ENCODE data around the gene SELENOW. TPM values are rescaled to one million over a fixed set of nuclear protein-coding genes. Genes with fewer than 3 reads are reported as not detected.
A peak's percentile ranks its signal among the peaks of the same experiment; 100 is the strongest.

Gene SELENOW
- 100 to 1,000 TPM; 129 to 434 (median 350) TPM for polyA plus RNA-seq
- long read RNA-seq, donor 1, transcript SELENOW-210 (3 exons, 312 nt) = minor isoform, 5 of 280 reads
- long read RNA-seq, donor 1, transcript SELENOW-212 (6 exons, 888 nt) = major isoform, 217 of 280 reads
- long read RNA-seq, donor 1, transcript SELENOW-215 (1 exons, 2,503 nt) = minor isoform, 43 of 280 reads
- long read RNA-seq, donor 1, partial matches to known transcripts = 0 of 280 reads
- long read RNA-seq, donor 1, other reads (novel, unspliced or antisense) = 5 of 280 reads
- long read RNA-seq, donor 2, transcript SELENOW-212 (6 exons, 888 nt) = major isoform, 35 of 51 reads
- long read RNA-seq, donor 2, transcript SELENOW-215 (1 exons, 2,503 nt) = minor isoform, 12 of 51 reads
- long read RNA-seq, donor 2, partial matches to known transcripts = 0 of 51 reads
- long read RNA-seq, donor 2, other reads (novel, unspliced or antisense) = 0 of 51 reads
- long read RNA-seq, donor 3, transcript SELENOW-215 (1 exons, 2,503 nt) = minor isoform, 16 of 83 reads
- long read RNA-seq, donor 3, transcript SELENOW-212 (6 exons, 888 nt) = major isoform, 53 of 83 reads
- long read RNA-seq, donor 3, partial matches to known transcripts = 5 of 83 reads
- long read RNA-seq, donor 3, other reads (novel, unspliced or antisense) = 0 of 83 reads
- long read RNA-seq, donor 4, partial matches to known transcripts = 0 of 5 reads
- long read RNA-seq, donor 4, other reads (novel, unspliced or antisense) = 0 of 5 reads
- long read RNA-seq, donor 5, transcript SELENOW-212 (6 exons, 888 nt) = major isoform, 18 of 38 reads
- long read RNA-seq, donor 5, transcript SELENOW-215 (1 exons, 2,503 nt) = minor isoform, 12 of 38 reads
- long read RNA-seq, donor 5, partial matches to known transcripts = 0 of 38 reads
- long read RNA-seq, donor 5, other reads (novel, unspliced or antisense) = 0 of 38 reads
- long read RNA-seq, donor 6, transcript SELENOW-215 (1 exons, 2,503 nt) = minor isoform, 22 of 99 reads
- long read RNA-seq, donor 6, transcript SELENOW-212 (6 exons, 888 nt) = major isoform, 74 of 99 reads
- long read RNA-seq, donor 6, partial matches to known transcripts = 0 of 99 reads
- long read RNA-seq, donor 6, other reads (novel, unspliced or antisense) = 0 of 99 reads
- long read RNA-seq, donor 7, transcript SELENOW-206 (5 exons, 2,437 nt) = minor isoform, 21 of 1,053 reads
- long read RNA-seq, donor 7, transcript SELENOW-210 (3 exons, 312 nt) = minor isoform, 24 of 1,053 reads
- long read RNA-seq, donor 7, transcript SELENOW-215 (1 exons, 2,503 nt) = minor isoform, 138 of 1,053 reads
- long read RNA-seq, donor 7, transcript SELENOW-212 (6 exons, 888 nt) = major isoform, 711 of 1,053 reads
- long read RNA-seq, donor 7, partial matches to known transcripts = 17 of 1,053 reads
- long read RNA-seq, donor 7, other reads (novel, unspliced or antisense) = 121 of 1,053 reads
- long read RNA-seq, donor 8, transcript SELENOW-212 (6 exons, 888 nt) = major isoform, 37 of 47 reads
- long read RNA-seq, donor 8, transcript SELENOW-215 (1 exons, 2,503 nt) = minor isoform, 6 of 47 reads
- long read RNA-seq, donor 8, partial matches to known transcripts = 0 of 47 reads
- long read RNA-seq, donor 8, other reads (novel, unspliced or antisense) = 0 of 47 reads
- long read RNA-seq, donor 9, transcript SELENOW-212 (6 exons, 888 nt) = major isoform, 22 of 33 reads
- long read RNA-seq, donor 9, transcript SELENOW-215 (1 exons, 2,503 nt) = minor isoform, 7 of 33 reads
- long read RNA-seq, donor 9, partial matches to known transcripts = 0 of 33 reads
- long read RNA-seq, donor 9, other reads (novel, unspliced or antisense) = 0 of 33 reads
- long read RNA-seq, donor 10, transcript SELENOW-204 (5 exons, 535 nt) = minor isoform, 5 of 329 reads
- long read RNA-seq, donor 10, transcript SELENOW-215 (1 exons, 2,503 nt) = minor isoform, 35 of 329 reads
- long read RNA-seq, donor 10, transcript SELENOW-212 (6 exons, 888 nt) = major isoform, 245 of 329 reads
- long read RNA-seq, donor 10, transcript SELENOW-210 (3 exons, 312 nt) = minor isoform, 7 of 329 reads
- long read RNA-seq, donor 10, partial matches to known transcripts = 6 of 329 reads
- long read RNA-seq, donor 10, other reads (novel, unspliced or antisense) = 23 of 329 reads

GRCh38 chr19:47778049-47778953 is at the start of gene SELENOW:
SELENOW (plus strand) TSS chr19:47778703; CDS start chr19:47778786, 83 bp downstream.
- DNase-seq = peak; percentile 77 to 95
- no peak for FAIRE-seq
- 0 to 2% (median 0%) methylated on average over 61 to 65 of the region's 65 CpGs for WGBS, 3 donors
- H3K27me3 ChIP-seq (ENCODE audit: control insufficient read depth in 3 of 3, insufficient read depth in 3 of 3, low read length in 3 of 3) = no peaks in the 10 kb centered on the region
- peak within 1 kb of the TSS; percentile 73 to 97 (median 85) for H3K27ac ChIP-seq (ENCODE audit: low read depth in 1 of 3, low read length in 2 of 3)
- H3K9me3 ChIP-seq (ENCODE audit: control insufficient read depth in 2 of 2, insufficient read depth in 1 of 2, low read depth in 1 of 2, low read length in 1 of 2) = peaks cover 0 to 3% of the 10 kb centered on the region in 2 donors
- H3K4me1 ChIP-seq (ENCODE audit: control insufficient read depth in 3 of 3, insufficient read depth in 2 of 3, low read depth in 1 of 3, low read length in 2 of 3) = peaks cover 0 to 24% (median 0%) of the 10 kb centered on the region in 3 donors
- H3K36me3 ChIP-seq (ENCODE audit: control insufficient read depth in 3 of 3, insufficient read depth in 2 of 3, low read depth in 1 of 3, low read length in 3 of 3) = peaks cover 0 to 31% (median 7%) of the 10 kb centered on the region in 3 donors
- H3K4me3 ChIP-seq (ENCODE audit: low read depth in 1 of 3, low read length in 3 of 3) = peak within 1 kb of the TSS; percentile 76 to 99 (median 97)

- Histone ChIP-seq H3K27me3 (ENCODE audit: control insufficient read depth in 3 of 3, insufficient read depth in 3 of 3, low read length in 3 of 3) (peaks cover 0 to 26% (median 2%) of the 10 kb centered on the region in 3 donors), H3K4me1 (ENCODE audit: control insufficient read depth in 3 of 3, insufficient read depth in 2 of 3, low read depth in 1 of 3, low read length in 2 of 3) (peaks cover 0 to 3% (median 0%) of the 10 kb centered on the region in 3 donors), H3K27ac (ENCODE audit: low read depth in 1 of 3, low read length in 2 of 3) (peak overlapping the region in 1 of 3 donors; percentile 61), H3K4me3 (ENCODE audit: low read depth in 1 of 3, low read length in 3 of 3) (no peak overlapping the region), H3K36me3 (ENCODE audit: control insufficient read depth in 3 of 3, insufficient read depth in 2 of 3, low read depth in 1 of 3, low read length in 3 of 3) (peaks cover 0 to 32% (median 0%) of the 10 kb centered on the region in 3 donors), H3K9me3 (ENCODE audit: control insufficient read depth in 2 of 2, insufficient read depth in 1 of 2, low read depth in 1 of 2, low read length in 1 of 2) (no peaks in the 10 kb centered on the region)
- DNase-seq = peak in 1 of 2 donors; percentile 44
- FAIRE-seq = no peak
- 3 to 13% (median 6%) methylated on average over 7 to 9 of the region's 9 CpGs for WGBS, 3 donors
These were observed 49.1 kb upstream of the SELENOW start for GRCh38 chr19:47729468-47729798.

GRCh38 chr19:47729799-47730520 is 48.5 kb upstream of the SELENOW start:
- peaks cover 0 to 32% (median 0%) of the 10 kb centered on the region in 3 donors for H3K36me3 ChIP-seq (ENCODE audit: control insufficient read depth in 3 of 3, insufficient read depth in 2 of 3, low read depth in 1 of 3, low read length in 3 of 3)
- no peak for FAIRE-seq
- no peak overlapping the region for H3K4me3 ChIP-seq (ENCODE audit: low read depth in 1 of 3, low read length in 3 of 3)
- H3K27ac ChIP-seq (ENCODE audit: low read depth in 1 of 3, low read length in 2 of 3) = peak overlapping the region in 1 of 3 donors; percentile 61
- peak; percentile 26 to 44 for DNase-seq
- peaks cover 0 to 26% (median 2%) of the 10 kb centered on the region in 3 donors for H3K27me3 ChIP-seq (ENCODE audit: control insufficient read depth in 3 of 3, insufficient read depth in 3 of 3, low read length in 3 of 3)
- H3K4me1 ChIP-seq (ENCODE audit: control insufficient read depth in 3 of 3, insufficient read depth in 2 of 3, low read depth in 1 of 3, low read length in 2 of 3) = peaks cover 0 to 3% (median 0%) of the 10 kb centered on the region in 3 donors
- no peaks in the 10 kb centered on the region for H3K9me3 ChIP-seq (ENCODE audit: control insufficient read depth in 2 of 2, insufficient read depth in 1 of 2, low read depth in 1 of 2, low read length in 1 of 2)
- 12 to 24% (median 14%) methylated on average over 25 to 30 of the region's 30 CpGs for WGBS, 3 donors

- H3K27ac ChIP-seq (ENCODE audit: low read depth in 1 of 3, low read length in 2 of 3) = no peak overlapping the region
These were observed 48.0 kb upstream of the SELENOW start for GRCh38 chr19:47730521-47730889.

GRCh38 chr19:47730910-47731309 is 47.6 kb upstream of the SELENOW start:
- 92 to 94% (median 93%) methylated on average over 8 of the region's 8 CpGs for WGBS, 3 donors
- H3K27me3 ChIP-seq (ENCODE audit: control insufficient read depth in 3 of 3, insufficient read depth in 3 of 3, low read length in 3 of 3) = peaks cover 0 to 26% (median 2%) of the 10 kb centered on the region in 3 donors
- no peaks in the 10 kb centered on the region for H3K9me3 ChIP-seq (ENCODE audit: control insufficient read depth in 2 of 2, insufficient read depth in 1 of 2, low read depth in 1 of 2, low read length in 1 of 2)
- no peak overlapping the region for H3K27ac ChIP-seq (ENCODE audit: low read depth in 1 of 3, low read length in 2 of 3)
- peaks cover 0 to 26% (median 0%) of the 10 kb centered on the region in 3 donors for H3K36me3 ChIP-seq (ENCODE audit: control insufficient read depth in 3 of 3, insufficient read depth in 2 of 3, low read depth in 1 of 3, low read length in 3 of 3)
- FAIRE-seq (no peak), DNase-seq (no peak)
- no peak overlapping the region for H3K4me3 ChIP-seq (ENCODE audit: low read depth in 1 of 3, low read length in 3 of 3)
- H3K4me1 ChIP-seq (ENCODE audit: control insufficient read depth in 3 of 3, insufficient read depth in 2 of 3, low read depth in 1 of 3, low read length in 2 of 3) = peaks cover 0 to 3% (median 0%) of the 10 kb centered on the region in 3 donors

More at GRCh38 chr19:47730521-47730889, 48.0 kb upstream of the SELENOW start:
- Histone ChIP-seq H3K4me1 (ENCODE audit: control insufficient read depth in 3 of 3, insufficient read depth in 2 of 3, low read depth in 1 of 3, low read length in 2 of 3) (peaks cover 0 to 3% (median 0%) of the 10 kb centered on the region in 3 donors), H3K36me3 (ENCODE audit: control insufficient read depth in 3 of 3, insufficient read depth in 2 of 3, low read depth in 1 of 3, low read length in 3 of 3) (peaks cover 0 to 30% (median 0%) of the 10 kb centered on the region in 3 donors), H3K9me3 (ENCODE audit: control insufficient read depth in 2 of 2, insufficient read depth in 1 of 2, low read depth in 1 of 2, low read length in 1 of 2) (no peaks in the 10 kb centered on the region), H3K4me3 (ENCODE audit: low read depth in 1 of 3, low read length in 3 of 3) (no peak overlapping the region), H3K27me3 (ENCODE audit: control insufficient read depth in 3 of 3, insufficient read depth in 3 of 3, low read length in 3 of 3) (peaks cover 0 to 26% (median 2%) of the 10 kb centered on the region in 3 donors)
- WGBS, 3 donors = 78 to 84% (median 79%) methylated on average over 8 of the region's 8 CpGs
- DNase-seq (no peak), FAIRE-seq (no peak)

GRCh38 chr19:47735131-47735530 is 43.4 kb upstream of the SELENOW start:
- DNase-seq = no peak
- 54 to 64% (median 62%) methylated on average over 4 of the region's 4 CpGs for WGBS, 3 donors
- Histone ChIP-seq H3K9me3 (ENCODE audit: control insufficient read depth in 2 of 2, insufficient read depth in 1 of 2, low read depth in 1 of 2, low read length in 1 of 2) (peaks cover 0 to 3% of the 10 kb centered on the region in 2 donors), H3K27me3 (ENCODE audit: control insufficient read depth in 3 of 3, insufficient read depth in 3 of 3, low read length in 3 of 3) (peaks cover 0 to 9% (median 2%) of the 10 kb centered on the region in 3 donors), H3K27ac (ENCODE audit: low read depth in 1 of 3, low read length in 2 of 3) (no peak overlapping the region), H3K4me3 (ENCODE audit: low read depth in 1 of 3, low read length in 3 of 3) (no peak overlapping the region), H3K36me3 (ENCODE audit: control insufficient read depth in 3 of 3, insufficient read depth in 2 of 3, low read depth in 1 of 3, low read length in 3 of 3) (peaks cover 0 to 24% (median 0%) of the 10 kb centered on the region in 3 donors), H3K4me1 (ENCODE audit: control insufficient read depth in 3 of 3, insufficient read depth in 2 of 3, low read depth in 1 of 3, low read length in 2 of 3) (no peaks in the 10 kb centered on the region)
- no peak for FAIRE-seq
